Activated gamma-delta T cell (primary cell): Measurements from ENCODE around the gene NMRAL1.
A peak's percentile ranks its signal among the peaks of the same experiment; 100 is the strongest.

Experiments
- DNase-seq: peaks from one replicate; lab custom pipeline; 2025; lab: John Stamatoyannopoulos, UW

NMRAL1 gene

GRCh38 chr16:4505356-4506147, 31.1 kb upstream of the NMRAL1 start:
- DNase-seq = no peak

GRCh38 chr16:4501071-4501478, 26.6 kb upstream of the NMRAL1 start:
- DNase-seq = no peak

GRCh38 chr16:4500272-4500671, 25.8 kb upstream of the NMRAL1 start:
- DNase-seq = no peak

- DNase-seq = no peak
Measured at GRCh38 chr16:4499196-4499555, 24.8 kb upstream of the NMRAL1 start.

- no peak for DNase-seq
Measured at GRCh38 chr16:4498546-4499195, 24.2 kb upstream of the NMRAL1 start.

GRCh38 chr16:4496305-4496704, 21.9 kb upstream of the NMRAL1 start:
- DNase-seq = no peak

GRCh38 chr16:4495766-4496165, 21.3 kb upstream of the NMRAL1 start:
- DNase-seq = no peak

- DNase-seq = no peak
Measured at GRCh38 chr16:4494746-4495490, 20.5 kb upstream of the NMRAL1 start.

GRCh38 chr16:4491898-4492297, 17.5 kb upstream of the NMRAL1 start:
- no peak for DNase-seq

GRCh38 chr16:4489030-4489429, 14.6 kb upstream of the NMRAL1 start:
- DNase-seq = no peak

GRCh38 chr16:4488499-4488967, 14.1 kb upstream of the NMRAL1 start:
- DNase-seq = no peak

- no peak for DNase-seq
Measured at GRCh38 chr16:4487955-4488498, 13.6 kb upstream of the NMRAL1 start.

GRCh38 chr16:4486126-4486893, 11.9 kb upstream of the NMRAL1 start:
- DNase-seq = no peak

GRCh38 chr16:4481963-4482362, 7.5 kb upstream of the NMRAL1 start:
- no peak for DNase-seq

GRCh38 chr16:4481526-4481925, 7.1 kb upstream of the NMRAL1 start:
- no peak for DNase-seq

GRCh38 chr16:4477966-4478365, 3.5 kb upstream of the NMRAL1 start:
- no peak for DNase-seq

GRCh38 chr16:4475880-4476788, 1.7 kb upstream of the NMRAL1 start, which contains the start of gene HMOX2:
HMOX2 (plus strand) TSS chr16:4476398; CDS start chr16:4505525, 29,127 bp downstream.
- peak; percentile 89 for DNase-seq

- DNase-seq = no peak
Measured at GRCh38 chr16:4472880-4473279, 1.5 kb downstream of the NMRAL1 start.

- DNase-seq = no peak
Measured at GRCh38 chr16:4471869-4472268, 2.6 kb downstream of the NMRAL1 start.

- DNase-seq = no peak
Measured at GRCh38 chr16:4468972-4469371, 5.5 kb downstream of the NMRAL1 start.

- DNase-seq = no peak
Measured at GRCh38 chr16:4467916-4468315, 6.5 kb downstream of the NMRAL1 start.
